Fibroblast of mammary gland (primary cell): ENCODE data around the gene CD209.

Experiments used
- DNase-seq: peaks from one replicate; pipeline ENCODE4 v3.0.0-alpha.2; 2010; ENCODE audit warnings: low read depth
- H3K4me3 ChIP-seq: 2 replicates; pipeline ENCODE4 v1.5.1; 2011; ENCODE audit warnings: low read depth, mild to moderate bottlenecking, low read length, moderate library complexity; ENCODE audit not compliant: control insufficient read depth
- CTCF ChIP-seq: conservative IDR thresholded peaks from 2 replicates; pipeline ENCODE4 v1.5.1; 2011; ENCODE audit warnings: low read depth, low read length, inconsistent platforms; ENCODE audit not compliant: control insufficient read depth, insufficient read depth

CD209 gene

GRCh38 chr19:7733376-7733775 is 14.0 kb downstream of the CD209 start:
- no peak for DNase-seq
- TF ChIP-seq CTCF: no peak
- no peak overlapping the region for H3K4me3 ChIP-seq

GRCh38 chr19:7732045-7732444 is 15.3 kb downstream of the CD209 start, which contains the start of gene CLEC4G:
CLEC4G (minus strand) TSS chr19:7732110; CDS start chr19:7732102, 8 bp downstream.
- no peak for DNase-seq
- no peak for TF ChIP-seq CTCF
- no peak within 1 kb of the TSS for H3K4me3 ChIP-seq

GRCh38 chr19:7731615-7732014 is 15.7 kb downstream of the CD209 start:
- no peak for TF ChIP-seq CTCF
- no peak overlapping the region for H3K4me3 ChIP-seq
- no peak for DNase-seq

GRCh38 chr19:7731218-7731595 is 16.1 kb downstream of the CD209 start:
- no peak for DNase-seq
- TF ChIP-seq CTCF: no peak
- no peak overlapping the region for H3K4me3 ChIP-seq

GRCh38 chr19:7730286-7731217 is 16.8 kb downstream of the CD209 start:
- no peak for TF ChIP-seq CTCF
- DNase-seq: no peak
- H3K4me3 ChIP-seq: no peak overlapping the region

GRCh38 chr19:7729831-7730285 is 17.5 kb downstream of the CD209 start:
- no peak for TF ChIP-seq CTCF
- H3K4me3 ChIP-seq: no peak overlapping the region

GRCh38 chr19:7729211-7729610 is 18.1 kb downstream of the CD209 start:
- H3K4me3 ChIP-seq: no peak overlapping the region
- TF ChIP-seq CTCF: no peak
- DNase-seq: no peak

More at GRCh38 chr19:7729831-7730285, 17.5 kb downstream of the CD209 start:
- DNase-seq: no peak
